Fibroblast of skin of left quadriceps (primary cell): ENCODE results near the gene NDUFC2.
A peak's percentile ranks its signal among the peaks of the same experiment; 100 is the strongest.
"Not testable (repeated sequence)": the region's sequence is repeated elsewhere in the genome, so short reads cannot be mapped to it uniquely, and the experiment has no call there.

ENCODE experiments used
- DNase-seq, 2 experiments: peaks; one replicate each; pipeline ENCODE4 v3.0.0-alpha.2; 2013; ENCODE audit warnings: low read depth in 2 of 2

NDUFC2 gene

GRCh38 chr11:78054971-78055370 is 24.7 kb downstream of the NDUFC2 start:
- no peak for DNase-seq

GRCh38 chr11:78050964-78051831 is 28.5 kb downstream of the NDUFC2 start:
- DNase-seq, result peak in 1 of 2 experiments; percentile 23

- no peak for DNase-seq
Observed at GRCh38 chr11:78049348-78049747, 30.3 kb downstream of the NDUFC2 start.

- DNase-seq, result no peak
Observed at GRCh38 chr11:78048561-78048960, 31.1 kb downstream of the NDUFC2 start.

GRCh38 chr11:78046486-78046854 is 33.2 kb downstream of the NDUFC2 start:
- DNase-seq, result no peak

GRCh38 chr11:78045851-78046485 is 33.7 kb downstream of the NDUFC2 start:
- peak; percentile 49 to 53 for DNase-seq

- DNase-seq, result no peak
Observed at GRCh38 chr11:78044706-78045105, 35.0 kb downstream of the NDUFC2 start.

GRCh38 chr11:78041843-78042440 is 37.7 kb downstream of the NDUFC2 start:
- no peak for DNase-seq

GRCh38 chr11:78041380-78041719 is 38.3 kb downstream of the NDUFC2 start:
- not testable (repeated sequence) for DNase-seq

- no peak for DNase-seq
Observed at GRCh38 chr11:78040691-78041379, 38.8 kb downstream of the NDUFC2 start.

GRCh38 chr11:78039919-78040671 is 39.6 kb downstream of the NDUFC2 start:
- peak; percentile 68 to 72 for DNase-seq

- DNase-seq, result no peak
Observed at GRCh38 chr11:78039391-78039918, 40.2 kb downstream of the NDUFC2 start.

GRCh38 chr11:78038697-78039313 is 40.9 kb downstream of the NDUFC2 start:
- DNase-seq, result no peak

GRCh38 chr11:78037825-78038620 is 41.6 kb downstream of the NDUFC2 start:
- DNase-seq, result no peak

- no peak for DNase-seq
Observed at GRCh38 chr11:78037056-78037455, 42.6 kb downstream of the NDUFC2 start.

GRCh38 chr11:78036313-78036712 is 43.3 kb downstream of the NDUFC2 start:
- DNase-seq, result no peak

GRCh38 chr11:78034623-78035022 is 45.0 kb downstream of the NDUFC2 start:
- DNase-seq, result no peak

- no peak for DNase-seq
Observed at GRCh38 chr11:78033040-78033439, 46.6 kb downstream of the NDUFC2 start.

GRCh38 chr11:78032090-78032489 is 47.6 kb downstream of the NDUFC2 start:
- DNase-seq, result no peak

- no peak for DNase-seq
Observed at GRCh38 chr11:78031629-78032028, 48.0 kb downstream of the NDUFC2 start.
